ENCODE measurements around the gene SEMA4G. TPM values are rescaled to one million over a fixed set of nuclear protein-coding genes. Genes with fewer than 3 reads are reported as not detected.
A peak's percentile ranks its signal among the peaks of the same experiment; 100 is the strongest.

SEMA4G gene
- total and polyA plus RNA-seq, 2 of the 13 experiments (the other 11 are each of a cell fraction or from before 2014, with no cell fraction given) = 46.2 to 207 TPM

- intact Hi-C loops (cut with micrococcal nuclease; ENCODE audit: unreplicated experiment) (no loop called here), in situ Hi-C loops (cut with HindIII; ENCODE audit: extremely low pct_ligation_motif_present, low pct_unique_long_range_greater_than_20kb) (no loop called here)
- Histone ChIP-seq H3K27me3 (ENCODE audit: control insufficient read depth in 1 of 2, insufficient read depth in 2 of 2, low read length in 2 of 2) (no peaks in the 10 kb centered on the region; a peak in 1 of 5 replicates), H3K9me3 (ENCODE audit: low read length) (no peaks in the 10 kb centered on the region), H3K36me3 (replicated peaks in 1 of 2; ENCODE audit: control insufficient read depth in 1 of 2, insufficient read depth in 2 of 2, low read length in 2 of 2) (peaks cover 10 to 26% of the 10 kb centered on the region in 2 experiments; a peak in 4 of 5 replicates), H3K79me2 (ENCODE audit: insufficient read depth, low read length) (peaks cover 32% of the 10 kb centered on the region), H2AFZ (ENCODE audit: low read length) (no peak overlapping the region), H3K9ac (ENCODE audit: insufficient read depth, low read depth, low read length) (peak overlapping the region; percentile 95), H3K27ac (ENCODE audit: extremely low read length, insufficient read depth, low read length) (peak overlapping the region; percentile 81), H4K20me1 (ENCODE audit: insufficient read depth, low read length) (no peaks in the 10 kb centered on the region; the same call in 1 of the 2 replicates), H3K4me1 (ENCODE audit: insufficient read depth, low read length) (peaks cover 32% of the 10 kb centered on the region), H3K4me2 (ENCODE audit: low read depth, low read length) (peak overlapping the region; percentile 90), H3K4me3 (replicated peaks in 1 of 3; ENCODE audit: insufficient read depth in 1 of 3, low read depth in 2 of 3, low read length in 3 of 3) (peak overlapping the region; percentile 91 to 99 (median 98))
- no TSS peak for BruUV-seq (replicated peaks)
- WGBS (ENCODE audit: low lambda C conversion rate) = 21% methylated on average over 6 of the region's 19 CpGs
- ChIA-PET POLR2A (interaction anchor here (1.6 to 23.0 kb wide), 5 partner anchors 9 to 31 kb away, joined by 5 to 277 read pairs (median 56); partner anchors contain the start of genes MRPL43, SEMA4G and TWNK), CTCF (ENCODE audit: low intra/inter-chr PET ratio, low total read pairs) (interaction anchor here (8.5 kb wide), 1 partner anchor 12 kb away, joined by 240 read pairs; no protein-coding TSS in a partner anchor)
- DNase-seq (ENCODE audit: low spot score) (no peak), ATAC-seq (no peak), FAIRE-seq (no peak)
- TF ChIP-seq DR1 (CRISPR knock-in tag; IDR thresholded peaks at IDR 0.05) = no peak
- TF ChIP-seq ZNF646 (CRISPR knock-in tag; IDR thresholded peaks at IDR 0.05) = no peak
- TF ChIP-seq MED13 (CRISPR knock-in tag; IDR thresholded peaks at IDR 0.05) = no peak
- TF ChIP-seq TFDP2 (CRISPR knock-in tag; IDR thresholded peaks at IDR 0.05) = 0 out of 2 replicates have a peak, but pooled peaks have one; percentile 11
- no peak for TF ChIP-seq CERS6 (CRISPR knock-in tag; IDR thresholded peaks at IDR 0.05)
- TF ChIP-seq RBFOX2 (IDR thresholded peaks at IDR 0.05; ENCODE audit: low read depth, low read length) = 0 out of 2 replicates have a peak, but pooled peaks have one; percentile 4
- TF ChIP-seq NCOA1 (CRISPR knock-in tag; IDR thresholded peaks at IDR 0.05) = no peak
- TF ChIP-seq ZFY (CRISPR knock-in tag; IDR thresholded peaks at IDR 0.05) = peak; percentile 15; the same call in 1 of the 2 replicates
- TF ChIP-seq AGO2 (optimal IDR thresholded peaks at IDR 0.05; ENCODE audit: low read depth, low read length) = peak; percentile 67
- TF ChIP-seq ATF7-NPFF (CRISPR knock-in tag; IDR thresholded peaks at IDR 0.05; ENCODE audit: low read depth) = peak; percentile 32; the same call in 1 of the 2 replicates
- TF ChIP-seq ZNF891 (CRISPR knock-in tag; IDR thresholded peaks at IDR 0.05) = no peak
- no peak for TF ChIP-seq ZNF7 (CRISPR knock-in tag; IDR thresholded peaks at IDR 0.05)
- no peak for TF ChIP-seq HNRNPLL (IDR thresholded peaks at IDR 0.05; ENCODE audit: low read depth, low read length, poor library complexity, severe bottlenecking)
- TF ChIP-seq PHF21A (CRISPR knock-in tag; IDR thresholded peaks at IDR 0.05) = no peak; the same call in 1 of the 2 replicates
- TF ChIP-seq SOX6 (IDR thresholded peaks at IDR 0.05) = no peak
- no peak for TF ChIP-seq SOX6 (CRISPR knock-in tag; IDR thresholded peaks at IDR 0.05)
These were observed 31.0 kb downstream of the SEMA4G start for GRCh38 chr10:101000127-101000914.
